HT1080 (cell line): ENCODE data around the gene BZW2. TPM values are rescaled to one million over a fixed set of nuclear protein-coding genes. Genes with fewer than 3 reads are reported as not detected.
A peak's percentile ranks its signal among the peaks of the same experiment; 100 is the strongest.
"Not testable (repeated sequence)": the region's sequence is repeated elsewhere in the genome, so short reads cannot be mapped to it uniquely, and the experiment has no call there.

Source experiments
- DNase-seq: peaks from one replicate; pipeline ENCODE4 v3.0.0-alpha.2; 2015; ENCODE audit warnings: low read depth
- total RNA-seq: library from RNA; depleted of rRNA; stranded (reverse); fragments of >200 nt; shearing (Covaris generic); gene quantifications from 2 replicates; pipeline ENCODE4 v1.2.3, GENCODE V29; 2014

BZW2 gene
- total RNA-seq, 1 experiment from 2014 or later: 128 TPM

GRCh38 chr7:16644636-16645592 lies 1.1 kb upstream of the BZW2 start:
- DNase-seq: peak; percentile 52

- peak; percentile 23 for DNase-seq
Measured at GRCh38 chr7:16646472-16647072, 591 bp downstream of the BZW2 start.

- DNase-seq: no peak
Measured at GRCh38 chr7:16647435-16647960, 1.5 kb downstream of the BZW2 start.

GRCh38 chr7:16648551-16648950 lies 2.6 kb downstream of the BZW2 start:
- DNase-seq: no peak

GRCh38 chr7:16649196-16649595 lies 3.2 kb downstream of the BZW2 start:
- DNase-seq: no peak

GRCh38 chr7:16650266-16650665 lies 4.3 kb downstream of the BZW2 start:
- DNase-seq: no peak

- no peak for DNase-seq
Measured at GRCh38 chr7:16651396-16652239, 5.6 kb downstream of the BZW2 start.

GRCh38 chr7:16652240-16652583 lies 6.2 kb downstream of the BZW2 start:
- DNase-seq: no peak

GRCh38 chr7:16652888-16653287 lies 6.9 kb downstream of the BZW2 start:
- no peak for DNase-seq

- no peak for DNase-seq
Measured at GRCh38 chr7:16655394-16655793, 9.4 kb downstream of the BZW2 start.

GRCh38 chr7:16656141-16656540 lies 10.2 kb downstream of the BZW2 start:
- DNase-seq: no peak

GRCh38 chr7:16657656-16658279 lies 11.8 kb downstream of the BZW2 start:
- DNase-seq: peak; percentile 41

GRCh38 chr7:16659854-16660497 lies 14.0 kb downstream of the BZW2 start:
- DNase-seq: not testable (repeated sequence)

- DNase-seq: peak; percentile 72
Measured at GRCh38 chr7:16660702-16661464, 14.9 kb downstream of the BZW2 start.

GRCh38 chr7:16661924-16662323 lies 15.9 kb downstream of the BZW2 start:
- DNase-seq: no peak

- no peak for DNase-seq
Measured at GRCh38 chr7:16667355-16667754, 21.4 kb downstream of the BZW2 start.

GRCh38 chr7:16668049-16668858 lies 22.3 kb downstream of the BZW2 start:
- DNase-seq: peak; percentile 93

GRCh38 chr7:16668978-16669377 lies 23.0 kb downstream of the BZW2 start:
- DNase-seq: no peak

- DNase-seq: peak; percentile 18
Measured at GRCh38 chr7:16669581-16669980, 23.6 kb downstream of the BZW2 start.
